HG03103 (cell line): ENCODE measurements around the gene PLS1.
"Not testable (repeated sequence)": the region's sequence is repeated elsewhere in the genome, so short reads cannot be mapped to it uniquely, and the experiment has no call there.

Experiments
- ATAC-seq: cut with Tn5 transposase; IDR thresholded peaks from one replicate; pipeline ENCODE4 v1.9.1; 2021; ENCODE audit warnings: low read depth; ENCODE audit not compliant: unreplicated experiment

PLS1 gene

GRCh38 chr3:142595951-142596725 lies at the start of gene PLS1:
PLS1 (plus strand) TSS chr3:142596393; CDS start chr3:142664238, 67,845 bp downstream.
- ATAC-seq = peak; percentile 83

GRCh38 chr3:142549986-142550385 lies 46.2 kb upstream of the PLS1 start:
- no peak for ATAC-seq

- not testable (repeated sequence) for ATAC-seq
These were observed 43.6 kb upstream of the PLS1 start for GRCh38 chr3:142552579-142552978.

GRCh38 chr3:142553741-142554140 lies 42.5 kb upstream of the PLS1 start:
- ATAC-seq = no peak

GRCh38 chr3:142560118-142560517 lies 36.1 kb upstream of the PLS1 start:
- ATAC-seq = no peak

- ATAC-seq = no peak
These were observed 32.6 kb upstream of the PLS1 start for GRCh38 chr3:142563496-142563997.

- no peak for ATAC-seq
These were observed 30.1 kb upstream of the PLS1 start for GRCh38 chr3:142566096-142566495.

GRCh38 chr3:142568393-142569017 lies 27.7 kb upstream of the PLS1 start:
- ATAC-seq = no peak

GRCh38 chr3:142569422-142569821 lies 26.8 kb upstream of the PLS1 start:
- not testable (repeated sequence) for ATAC-seq

- ATAC-seq = not testable (repeated sequence)
These were observed 22.0 kb upstream of the PLS1 start for GRCh38 chr3:142574223-142574622.

GRCh38 chr3:142574665-142575064 lies 21.5 kb upstream of the PLS1 start:
- ATAC-seq = no peak

- no peak for ATAC-seq
These were observed 19.4 kb upstream of the PLS1 start for GRCh38 chr3:142576792-142577191.

- no peak for ATAC-seq
These were observed 18.4 kb upstream of the PLS1 start for GRCh38 chr3:142577696-142578328.

GRCh38 chr3:142578329-142579223 lies 17.6 kb upstream of the PLS1 start, which contains the start of gene ATR:
ATR (minus strand) TSS chr3:142578733; CDS start chr3:142578704, 29 bp downstream.
- peak; percentile 93 for ATAC-seq

- ATAC-seq = no peak
These were observed 16.2 kb upstream of the PLS1 start for GRCh38 chr3:142580061-142580423.

GRCh38 chr3:142581070-142581469 lies 15.1 kb upstream of the PLS1 start:
- not testable (repeated sequence) for ATAC-seq

- ATAC-seq = no peak
These were observed 9.3 kb upstream of the PLS1 start for GRCh38 chr3:142586803-142587406.

GRCh38 chr3:142588703-142589102 lies 7.5 kb upstream of the PLS1 start:
- ATAC-seq = no peak

GRCh38 chr3:142592268-142592667 lies 3.9 kb upstream of the PLS1 start:
- not testable (repeated sequence) for ATAC-seq

- ATAC-seq = no peak
These were observed 1.1 kb upstream of the PLS1 start for GRCh38 chr3:142595141-142595540.
